Stimulated activated CD8-positive, alpha-beta memory T cell treated with anti-CD3 and anti-CD28 coated beads, Interleukin-2, amount 100 ng/mL, for 1 hour (primary cell): ENCODE measurements around the gene LPCAT1.
"Not testable (repeated sequence)": the region's sequence is repeated elsewhere in the genome, so short reads cannot be mapped to it uniquely, and the experiment has no call there.

Source experiments
- DNase-seq, 2 donors: peaks; one replicate each; pipeline ENCODE4 v3.0.0-alpha.2; 2020; ENCODE audit warnings: low read depth in 2 of 2

Gene LPCAT1

GRCh38 chr5:1509346-1510085 is 14.2 kb downstream of the LPCAT1 start:
- no peak for DNase-seq

DNA sequence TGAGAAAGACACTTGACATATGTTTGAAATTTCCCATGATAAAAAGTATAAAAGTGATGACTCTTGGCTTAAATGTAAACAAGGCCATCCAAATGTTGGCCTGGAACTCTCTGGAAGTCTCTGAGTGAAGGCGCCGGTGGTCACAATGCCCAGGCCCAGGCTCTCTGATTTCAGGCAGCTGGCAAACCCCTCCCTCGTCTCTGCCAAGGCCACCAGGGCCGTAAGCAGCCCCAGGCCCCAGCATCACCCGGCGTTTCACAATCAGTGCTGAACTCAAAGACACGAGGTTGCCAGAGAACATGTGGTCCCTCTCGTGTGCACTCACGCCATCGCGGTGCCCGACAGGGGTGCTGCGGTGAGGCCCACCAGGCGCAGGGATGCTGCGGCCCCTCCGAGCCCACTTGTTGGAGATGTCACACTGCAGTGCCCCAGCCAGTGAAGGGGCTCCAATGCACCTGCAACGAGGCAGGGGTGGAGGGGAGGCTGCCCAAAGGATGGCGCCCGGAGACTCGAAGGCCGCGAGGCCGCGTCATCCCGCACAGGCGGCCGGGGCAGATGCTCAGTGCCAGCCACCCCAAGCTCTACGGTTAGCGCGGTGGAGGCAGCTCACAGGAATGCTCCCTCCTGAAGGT is 15.0 kb downstream of the LPCAT1 start:
- no peak for DNase-seq

GRCh38 chr5:1507961-1508658 is 15.7 kb downstream of the LPCAT1 start:
- no peak for DNase-seq

DNA sequence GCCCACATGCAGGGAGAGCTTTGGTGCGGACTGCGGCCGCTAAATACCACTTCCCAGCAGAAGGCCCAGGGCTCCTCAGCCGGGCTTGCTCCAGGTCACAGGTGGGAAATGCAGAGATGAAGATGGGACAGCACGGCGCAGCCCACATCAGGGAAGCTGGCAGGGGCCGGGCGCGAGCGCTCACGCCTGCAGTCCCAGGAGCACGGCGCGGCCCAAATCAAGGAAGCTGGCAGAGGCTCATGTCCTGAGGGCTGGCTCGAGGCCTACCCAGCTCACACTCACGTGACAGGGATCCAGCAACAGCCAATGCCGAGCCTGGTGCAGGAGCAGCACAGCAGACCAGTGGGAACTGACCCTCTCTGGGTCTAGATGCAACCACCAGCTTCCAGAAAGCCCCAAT is 16.3 kb downstream of the LPCAT1 start:
- no peak for DNase-seq

DNA sequence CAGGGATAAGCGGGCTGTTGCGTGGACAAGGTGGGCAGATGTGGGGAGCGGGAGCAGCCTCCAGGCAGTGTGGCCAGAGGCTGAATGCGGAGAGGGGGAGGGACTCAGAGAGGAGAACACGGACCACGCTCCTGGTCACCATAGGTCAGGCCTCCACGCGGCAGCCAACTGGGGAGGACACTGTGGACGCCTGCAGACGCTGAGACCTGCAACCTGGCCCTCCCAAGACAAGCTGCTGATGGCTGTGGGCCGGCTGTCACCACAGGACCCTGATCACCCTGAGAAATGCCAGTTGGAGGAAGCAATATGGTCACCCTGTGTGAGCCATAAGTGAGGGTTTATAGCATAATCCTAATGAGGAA is 16.8 kb downstream of the LPCAT1 start:
- no peak for DNase-seq

GRCh38 chr5:1506242-1507013 is 17.3 kb downstream of the LPCAT1 start:
- no peak for DNase-seq

- DNase-seq: no peak
Observed at GRCh38 chr5:1505506-1506241, 18.1 kb downstream of the LPCAT1 start.

DNA sequence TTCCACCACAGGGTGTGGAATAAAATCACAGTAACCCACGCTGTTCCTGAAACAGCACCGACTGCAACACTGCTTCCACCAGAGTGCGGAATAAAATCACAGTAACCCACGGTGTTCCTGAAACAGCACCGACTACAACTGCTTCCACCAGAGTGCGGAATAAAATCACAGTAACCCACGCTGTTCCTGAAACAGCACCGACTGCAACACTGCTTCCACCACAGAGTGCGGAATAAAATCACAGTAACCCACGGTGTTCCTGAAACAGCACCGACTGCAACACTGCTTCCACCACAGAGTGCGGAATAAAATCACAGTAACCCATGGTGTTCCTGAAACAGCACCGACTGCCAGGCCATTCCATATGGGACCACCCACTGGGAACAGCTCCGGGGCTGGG is 18.7 kb downstream of the LPCAT1 start:
- not testable (repeated sequence) for DNase-seq

- no peak for DNase-seq
Observed at GRCh38 chr5:1504617-1505016, 19.1 kb downstream of the LPCAT1 start.

DNA sequence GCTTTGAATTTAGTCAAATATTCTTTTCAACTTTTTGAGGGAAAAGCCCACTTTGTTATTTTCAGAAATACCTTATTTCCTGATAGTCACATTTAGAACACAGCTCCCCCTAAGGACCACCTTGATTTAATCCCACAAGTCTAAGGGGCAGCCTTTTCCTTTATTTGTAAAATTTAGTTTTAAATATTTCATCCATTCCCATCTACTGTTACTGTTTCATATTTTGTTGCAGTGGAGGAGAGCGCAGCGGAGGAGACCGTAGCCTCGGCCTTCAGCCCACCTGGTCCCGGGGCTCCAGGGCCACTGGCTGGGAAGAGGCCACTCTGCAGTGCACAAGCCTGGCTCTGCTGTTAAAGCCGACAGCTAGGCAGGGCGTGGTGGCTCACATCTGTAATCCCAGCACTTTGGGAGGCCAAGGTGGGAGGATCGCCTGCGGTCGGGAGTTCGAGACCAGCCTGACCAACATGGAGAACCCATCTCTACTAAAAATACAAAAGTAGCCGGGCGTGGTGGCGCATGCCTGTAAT is 19.6 kb downstream of the LPCAT1 start:
- DNase-seq: no peak

DNA sequence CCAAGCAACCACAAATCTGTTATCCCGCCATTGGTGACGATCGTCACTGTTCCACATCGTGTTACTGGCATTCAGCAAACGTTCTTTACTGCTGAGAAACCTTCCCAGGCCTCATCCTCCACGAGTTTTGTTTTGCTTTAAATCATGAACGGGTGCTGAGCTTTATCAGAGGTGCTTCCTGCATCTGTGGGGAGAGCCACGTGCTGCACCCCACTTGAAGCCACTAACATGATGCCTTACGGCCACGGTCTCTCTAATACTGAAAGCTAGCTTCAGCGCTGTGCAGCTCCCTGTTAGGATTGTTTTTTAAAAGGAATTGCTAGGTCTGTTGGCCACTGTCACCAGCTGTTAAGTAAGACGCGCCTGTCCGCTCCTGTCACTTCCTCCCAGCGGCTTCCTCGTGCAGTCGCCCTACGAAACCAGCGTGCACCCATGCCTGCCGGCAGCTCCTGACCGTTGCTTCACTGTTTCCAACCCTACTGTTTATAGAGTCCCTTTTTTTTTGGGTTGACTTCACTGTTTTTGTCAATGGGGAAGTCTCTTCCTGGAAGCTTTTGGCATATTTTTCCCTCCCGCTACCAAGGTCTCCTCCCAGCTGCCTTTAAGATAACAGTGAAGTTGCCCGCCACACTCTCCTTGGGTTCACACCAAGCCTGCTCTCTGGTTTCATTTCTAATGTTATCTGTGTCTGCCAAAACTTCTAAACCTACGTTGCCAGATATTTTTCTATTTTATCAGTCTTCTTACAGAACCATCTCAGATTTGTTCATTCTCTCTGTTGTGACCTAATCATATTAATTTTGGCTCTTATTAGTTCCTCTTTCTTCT is 20.3 kb downstream of the LPCAT1 start:
- DNase-seq: no peak

DNA sequence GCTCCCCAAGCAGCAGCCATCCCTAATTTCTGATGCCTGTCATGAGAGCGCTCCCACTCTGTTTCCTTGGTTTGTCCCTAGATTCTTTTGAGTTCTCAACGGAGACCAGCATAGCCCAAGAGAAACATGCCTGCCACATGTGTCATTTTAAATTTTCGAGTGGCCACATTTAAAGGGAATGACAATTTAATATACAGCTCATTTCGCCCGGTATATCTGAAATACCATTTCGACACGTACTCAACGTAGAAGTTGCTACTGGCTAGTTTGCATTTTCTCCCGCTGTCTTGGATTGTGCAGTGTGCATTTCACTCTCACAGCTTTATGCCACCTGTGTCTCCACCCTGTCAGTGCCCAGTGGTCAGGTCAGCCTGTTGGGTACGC is 21.0 kb downstream of the LPCAT1 start:
- DNase-seq: no peak

GRCh38 chr5:1502046-1502736 is 21.6 kb downstream of the LPCAT1 start:
- no peak for DNase-seq

GRCh38 chr5:1501372-1502045 is 22.3 kb downstream of the LPCAT1 start:
- no peak for DNase-seq

GRCh38 chr5:1500411-1501091 is 23.2 kb downstream of the LPCAT1 start:
- DNase-seq: no peak

DNA sequence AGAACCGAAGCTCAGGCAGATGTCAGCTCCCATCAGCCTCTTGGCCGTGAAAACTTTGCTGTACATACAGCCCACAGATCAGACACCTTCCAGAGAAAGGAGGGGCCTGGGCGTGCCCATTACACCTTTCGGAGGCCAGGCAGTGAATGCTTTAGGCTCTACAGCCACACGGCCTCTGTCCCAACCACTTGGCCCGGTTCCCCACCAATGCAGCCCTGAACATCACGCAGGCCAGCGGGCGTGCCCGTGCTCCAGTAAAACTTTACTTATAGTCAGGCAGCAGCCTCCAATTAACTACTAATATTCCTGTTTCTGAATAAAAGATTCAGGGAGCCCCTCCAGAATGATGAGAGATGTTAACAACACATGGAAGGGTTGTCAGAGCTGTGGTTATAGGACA is 23.9 kb downstream of the LPCAT1 start:
- DNase-seq: no peak

- no peak for DNase-seq
Observed at GRCh38 chr5:1498623-1499416, 24.9 kb downstream of the LPCAT1 start.
